ENCODE data around the gene SRD5A1. TPM values are rescaled to one million over a fixed set of nuclear protein-coding genes. Genes with fewer than 3 reads are reported as not detected.

Gene SRD5A1
- polyA plus RNA-seq, 1 experiment: 20.9 TPM

GRCh38 chr5:6634306-6634705 lies 1.1 kb downstream of the SRD5A1 start:
- Histone ChIP-seq H3K36me3 (ENCODE audit: control insufficient read depth, insufficient read depth, low read length) (peaks cover 3% of the 10 kb centered on the region), H3K27me3 (ENCODE audit: control insufficient read depth, insufficient read depth, low read length) (no peaks in the 10 kb centered on the region), H3K4me3 (ENCODE audit: low read depth, low read length) (peak overlapping the region; percentile 70)
- TF ChIP-seq, protein P1, sequence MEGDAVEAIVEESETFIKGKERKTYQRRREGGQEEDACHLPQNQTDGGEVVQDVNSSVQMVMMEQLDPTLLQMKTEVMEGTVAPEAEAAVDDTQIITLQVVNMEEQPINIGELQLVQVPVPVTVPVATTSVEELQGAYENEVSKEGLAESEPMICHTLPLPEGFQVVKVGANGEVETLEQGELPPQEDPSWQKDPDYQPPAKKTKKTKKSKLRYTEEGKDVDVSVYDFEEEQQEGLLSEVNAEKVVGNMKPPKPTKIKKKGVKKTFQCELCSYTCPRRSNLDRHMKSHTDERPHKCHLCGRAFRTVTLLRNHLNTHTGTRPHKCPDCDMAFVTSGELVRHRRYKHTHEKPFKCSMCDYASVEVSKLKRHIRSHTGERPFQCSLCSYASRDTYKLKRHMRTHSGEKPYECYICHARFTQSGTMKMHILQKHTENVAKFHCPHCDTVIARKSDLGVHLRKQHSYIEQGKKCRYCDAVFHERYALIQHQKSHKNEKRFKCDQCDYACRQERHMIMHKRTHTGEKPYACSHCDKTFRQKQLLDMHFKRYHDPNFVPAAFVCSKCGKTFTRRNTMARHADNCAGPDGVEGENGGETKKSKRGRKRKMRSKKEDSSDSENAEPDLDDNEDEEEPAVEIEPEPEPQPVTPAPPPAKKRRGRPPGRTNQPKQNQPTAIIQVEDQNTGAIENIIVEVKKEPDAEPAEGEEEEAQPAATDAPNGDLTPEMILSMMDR (IDR thresholded peaks at IDR 0.05; ENCODE audit: insufficient read depth, low read depth, low read length): no peak
- DNase-seq (ENCODE audit: low read depth): no peak
- ChIA-PET POLR2A (no interaction called here), CTCF (interaction anchor here (1.0 kb wide), 1 partner anchor 108 kb away, joined by 3 read pairs; no protein-coding TSS in a partner anchor)

DNA sequence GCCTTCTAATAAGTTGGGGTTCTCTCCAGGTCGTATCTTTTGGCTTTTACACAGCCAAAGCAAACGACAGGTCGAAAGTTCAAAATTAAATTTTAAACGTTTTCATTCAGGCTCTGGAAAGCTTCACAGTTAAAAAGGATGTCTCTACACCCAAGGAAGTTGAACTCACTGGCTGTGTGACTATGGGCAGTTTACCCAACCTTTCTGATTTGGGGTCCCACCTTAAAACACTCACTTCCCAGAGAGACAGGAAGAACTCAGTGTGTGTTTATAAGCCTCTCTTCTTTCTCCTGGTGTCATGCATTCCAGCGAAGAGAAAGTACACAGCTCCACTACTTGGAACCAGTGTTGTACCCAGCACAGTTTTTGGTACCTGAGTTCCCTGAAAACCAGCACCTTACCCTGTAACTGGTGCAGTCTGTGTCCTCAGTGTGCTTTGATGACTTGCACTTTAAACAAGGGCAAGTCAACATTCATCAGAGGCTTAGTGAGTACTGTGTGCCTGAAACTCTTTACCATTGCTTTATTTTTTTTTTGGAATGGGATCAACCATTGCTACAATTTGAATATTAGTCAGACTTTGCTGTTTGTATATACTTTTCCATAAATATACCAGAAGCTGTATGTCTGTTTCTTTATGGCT lies 1.7 kb downstream of the SRD5A1 start:
- H3K36me3 ChIP-seq (ENCODE audit: control insufficient read depth, insufficient read depth, low read length): peaks cover 2% of the 10 kb centered on the region
- POLR2A ChIA-PET: no interaction called here

GRCh38 chr5:6636293-6636692 lies 3.1 kb downstream of the SRD5A1 start:
- peaks cover under 1% of the 10 kb centered on the region; the same call in 1 of the 2 replicates for H3K36me3 ChIP-seq (ENCODE audit: control insufficient read depth, insufficient read depth, low read length)
- DNase-seq (ENCODE audit: low read depth): no peak
- no peak overlapping the region for H3K4me3 ChIP-seq (ENCODE audit: low read depth, low read length)
- no peaks in the 10 kb centered on the region for H3K27me3 ChIP-seq (ENCODE audit: control insufficient read depth, insufficient read depth, low read length)
- TF ChIP-seq, protein P1 (IDR thresholded peaks at IDR 0.05; ENCODE audit: insufficient read depth, low read depth, low read length): no peak
- POLR2A ChIA-PET: no interaction called here
- CTCF ChIA-PET: no interaction called here

More for the DNA sequence above, 1.7 kb downstream of the SRD5A1 start:
- Histone ChIP-seq H3K27me3 (ENCODE audit: control insufficient read depth, insufficient read depth, low read length) (no peaks in the 10 kb centered on the region), H3K4me3 (ENCODE audit: low read depth, low read length) (no peak overlapping the region)
- TF ChIP-seq, protein P1 (IDR thresholded peaks at IDR 0.05; ENCODE audit: insufficient read depth, low read depth, low read length): no peak
- CTCF ChIA-PET: interaction anchor here (0.6 to 1.0 kb wide), 2 partner anchors 50 to 108 kb away, joined by 3 read pairs; no protein-coding TSS in a partner anchor
- no peak for DNase-seq (ENCODE audit: low read depth)

DNA sequence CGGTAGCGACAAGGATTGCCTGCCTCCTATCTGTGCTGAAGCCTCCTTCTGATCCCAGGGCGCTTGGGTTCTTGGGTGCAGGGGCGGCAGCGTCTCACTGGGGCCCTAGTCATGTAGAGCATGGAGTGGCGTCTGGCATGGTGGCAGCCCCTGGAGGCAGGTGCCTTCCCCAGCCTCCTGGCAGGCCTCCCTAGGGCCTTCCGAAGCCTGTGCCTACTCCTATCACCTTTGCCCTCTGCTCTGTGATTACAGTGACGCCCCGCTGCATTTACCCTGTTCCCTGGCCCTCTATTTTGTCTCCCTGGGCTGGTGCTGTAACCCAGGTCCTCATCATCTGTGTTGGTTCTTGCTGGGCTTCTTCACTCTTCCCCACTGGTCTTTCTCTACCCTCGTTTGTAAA lies 3.8 kb downstream of the SRD5A1 start:
- Histone ChIP-seq H3K4me3 (ENCODE audit: low read depth, low read length) (no peak overlapping the region), H3K27me3 (ENCODE audit: control insufficient read depth, insufficient read depth, low read length) (no peaks in the 10 kb centered on the region), H3K36me3 (ENCODE audit: control insufficient read depth, insufficient read depth, low read length) (peaks cover 2% of the 10 kb centered on the region)
- ChIA-PET POLR2A (no interaction called here), CTCF (no interaction called here)
- TF ChIP-seq, protein P1 (IDR thresholded peaks at IDR 0.05; ENCODE audit: insufficient read depth, low read depth, low read length): no peak
- DNase-seq (ENCODE audit: low read depth): no peak

DNA sequence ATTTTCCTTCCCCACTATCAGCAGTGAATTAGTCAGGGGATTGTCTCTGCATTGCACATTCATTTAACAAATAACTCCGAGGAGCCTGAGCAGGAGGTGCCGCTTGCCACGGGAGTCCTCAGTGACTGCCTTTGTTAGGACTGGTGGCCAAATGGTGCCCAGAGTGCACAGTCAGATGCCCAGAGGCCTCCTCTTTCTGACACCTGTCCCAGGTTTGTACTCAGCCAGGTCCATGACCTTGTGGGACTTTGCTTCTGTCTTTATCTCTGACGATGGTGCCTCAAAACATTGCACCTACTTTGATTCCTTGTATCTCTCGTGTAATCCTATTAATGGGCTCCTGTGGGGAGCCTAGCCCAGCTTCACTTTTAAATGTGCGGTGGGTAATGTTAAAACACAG lies 4.3 kb downstream of the SRD5A1 start:
- CTCF ChIA-PET: interaction anchor here (0.8 kb wide), 1 partner anchor 9 kb away, joined by 3 read pairs; no protein-coding TSS in a partner anchor

More for the DNA sequence above, 4.3 kb downstream of the SRD5A1 start:
- H3K36me3 ChIP-seq (ENCODE audit: control insufficient read depth, insufficient read depth, low read length): peaks cover 2% of the 10 kb centered on the region
- no peak for DNase-seq (ENCODE audit: low read depth)
- H3K4me3 ChIP-seq (ENCODE audit: low read depth, low read length): no peak overlapping the region
- POLR2A ChIA-PET: no interaction called here
- TF ChIP-seq, protein P1 (IDR thresholded peaks at IDR 0.05; ENCODE audit: insufficient read depth, low read depth, low read length): no peak
- H3K27me3 ChIP-seq (ENCODE audit: control insufficient read depth, insufficient read depth, low read length): no peaks in the 10 kb centered on the region
